NT2/D1 (cell line): ENCODE data around the gene POLR2C.

Source experiments
- SUZ12 ChIP-seq: IDR thresholded peaks from 2 replicates; pipeline ENCODE4 v1.6.1; 2011; ENCODE audit not compliant: insufficient read length, insufficient read depth; ENCODE audit errors: extremely low read depth
- YY1 ChIP-seq: IDR thresholded peaks from 2 replicates; pipeline ENCODE4 v1.6.1; 2011; ENCODE audit not compliant: insufficient read length, insufficient read depth
- ZNF274 ChIP-seq: IDR thresholded peaks from 2 replicates; pipeline ENCODE4 v1.6.1; 2011; ENCODE audit warnings: mild to moderate bottlenecking, low read depth, low read length

DNA sequence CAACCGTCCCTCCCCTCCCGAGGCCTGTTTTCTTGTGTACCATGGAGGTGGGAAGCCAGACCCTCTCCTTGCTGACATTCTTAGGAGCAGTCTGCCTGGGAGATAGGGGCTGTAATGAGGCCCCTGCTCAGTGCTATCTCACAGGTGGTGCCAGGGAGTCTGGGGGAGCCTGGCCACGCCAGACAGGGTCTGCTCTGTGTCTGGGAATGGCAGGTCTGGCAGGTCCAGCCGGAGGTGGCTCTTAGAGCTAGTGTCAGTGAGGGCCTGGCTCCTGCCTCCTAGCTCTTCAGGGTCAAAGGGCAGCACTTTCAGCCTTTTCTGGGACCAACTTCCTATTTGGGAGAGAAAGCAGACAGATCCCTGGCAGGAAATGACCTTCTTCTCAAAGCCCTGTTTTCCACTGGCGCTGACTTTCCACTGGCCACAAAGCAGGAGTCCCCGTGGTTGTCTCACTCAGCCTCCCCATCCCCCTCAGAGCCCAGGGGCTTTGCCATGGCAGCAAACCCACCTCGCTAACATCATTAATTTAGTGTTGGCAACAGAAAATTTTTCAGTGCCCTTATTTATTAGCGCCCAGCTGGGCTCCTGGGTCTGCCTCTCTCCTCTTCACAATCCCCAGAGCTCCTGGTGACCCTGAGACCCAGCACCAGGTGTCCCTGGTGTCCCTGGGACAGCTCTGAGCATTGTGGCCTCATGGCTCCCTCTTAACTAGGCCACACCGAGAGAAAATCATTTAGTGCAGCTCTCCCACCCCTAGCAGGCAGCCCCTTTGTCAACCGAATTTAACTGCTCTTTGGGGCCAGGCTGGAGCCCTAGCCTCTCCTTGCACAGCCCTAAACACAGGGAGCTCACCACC, 47.8 kb downstream of the POLR2C start:
- no peak for TF ChIP-seq YY1
- no peak for TF ChIP-seq SUZ12
- TF ChIP-seq ZNF274 = no peak
